Measurements from ENCODE around the gene COBLL1.
"Not testable (repeated sequence)": the region's sequence is repeated elsewhere in the genome, so short reads cannot be mapped to it uniquely, and the experiment has no call there.

Gene COBLL1

GRCh38 chr2:164752956-164753355 lies 88.7 kb downstream of the COBLL1 start:
- DNase-seq: no peak

DNA sequence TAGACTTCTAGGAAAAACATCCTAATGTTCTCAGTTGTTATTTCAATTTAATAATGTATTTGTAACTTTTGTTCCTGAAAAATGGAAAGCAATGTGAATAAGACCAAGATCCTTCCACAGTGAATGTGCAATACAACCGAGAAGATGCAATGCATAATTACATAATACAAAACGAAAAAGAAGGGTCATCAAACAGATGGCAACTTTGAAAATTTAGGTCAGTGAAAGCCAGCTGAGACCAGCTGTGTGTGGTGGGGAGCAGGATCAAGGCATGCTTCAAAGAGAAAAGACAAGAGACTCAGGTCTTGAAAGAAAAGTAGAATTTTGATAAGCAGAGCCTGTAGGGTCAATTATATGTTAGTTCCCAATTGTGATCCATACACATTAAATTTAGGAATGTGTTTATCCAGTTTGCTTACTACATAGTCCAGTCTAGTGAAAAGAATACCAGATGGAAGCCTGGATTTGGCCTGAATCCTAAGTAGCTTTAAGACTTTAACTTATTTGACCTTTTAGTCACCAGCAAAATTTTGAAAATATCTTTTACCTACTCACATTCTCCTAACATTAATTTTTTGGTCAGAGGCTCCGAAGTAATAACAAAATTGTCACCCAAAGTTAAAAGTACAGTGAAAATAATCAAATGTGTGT lies 93.7 kb downstream of the COBLL1 start:
- DNase-seq: peak; percentile 68

GRCh38 chr2:164747140-164747539 lies 94.5 kb downstream of the COBLL1 start:
- no peak for DNase-seq

- no peak for DNase-seq
These were observed 94.9 kb downstream of the COBLL1 start for GRCh38 chr2:164746713-164747112.

GRCh38 chr2:164745012-164745797 lies 96.4 kb downstream of the COBLL1 start:
- no peak for DNase-seq

DNA sequence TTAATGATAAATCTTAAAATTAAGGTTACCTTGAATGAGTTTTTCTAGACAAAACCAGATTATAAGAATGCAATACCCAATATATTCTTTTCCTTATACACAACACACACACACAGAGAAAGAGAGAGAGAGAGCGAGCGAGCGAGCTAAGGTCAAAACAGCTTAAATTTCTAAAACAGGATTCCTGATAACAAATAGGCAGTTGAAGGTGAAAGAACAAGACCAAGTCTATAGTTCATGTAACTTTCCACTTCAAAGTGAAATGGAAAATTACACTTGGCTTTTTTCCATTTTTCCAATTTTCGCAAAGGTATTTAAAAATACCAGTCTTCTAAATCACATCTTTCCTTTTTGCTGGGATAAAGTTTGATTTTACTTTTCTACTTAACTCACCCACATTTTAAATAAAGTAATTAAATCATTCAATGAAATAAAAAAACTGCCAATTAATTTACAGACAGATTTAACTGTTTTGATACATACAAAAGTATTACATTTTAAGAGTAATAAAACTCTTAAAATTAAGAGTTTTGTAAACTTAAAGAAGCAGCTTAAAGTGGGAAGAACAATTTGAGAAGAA lies 98.8 kb downstream of the COBLL1 start:
- DNase-seq: no peak

DNA sequence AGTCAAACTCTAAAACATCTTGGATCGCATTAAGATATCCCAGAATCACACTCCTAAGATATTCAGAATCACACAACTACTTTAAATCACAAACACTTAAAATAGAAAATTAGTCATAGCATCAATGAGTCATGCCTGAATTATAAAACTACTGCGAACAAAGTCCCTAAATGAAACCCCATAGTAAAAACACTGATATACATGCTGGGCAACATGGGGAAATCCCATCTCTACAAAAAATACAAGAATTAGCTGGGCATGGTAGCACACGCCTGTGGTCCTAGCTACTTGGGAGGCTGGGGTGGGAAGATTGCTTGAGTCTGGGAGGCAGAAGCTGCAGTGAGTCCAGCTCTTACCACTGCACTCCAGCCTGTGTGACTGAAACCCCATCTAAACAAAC lies 101.7 kb downstream of the COBLL1 start:
- DNase-seq: no peak

DNA sequence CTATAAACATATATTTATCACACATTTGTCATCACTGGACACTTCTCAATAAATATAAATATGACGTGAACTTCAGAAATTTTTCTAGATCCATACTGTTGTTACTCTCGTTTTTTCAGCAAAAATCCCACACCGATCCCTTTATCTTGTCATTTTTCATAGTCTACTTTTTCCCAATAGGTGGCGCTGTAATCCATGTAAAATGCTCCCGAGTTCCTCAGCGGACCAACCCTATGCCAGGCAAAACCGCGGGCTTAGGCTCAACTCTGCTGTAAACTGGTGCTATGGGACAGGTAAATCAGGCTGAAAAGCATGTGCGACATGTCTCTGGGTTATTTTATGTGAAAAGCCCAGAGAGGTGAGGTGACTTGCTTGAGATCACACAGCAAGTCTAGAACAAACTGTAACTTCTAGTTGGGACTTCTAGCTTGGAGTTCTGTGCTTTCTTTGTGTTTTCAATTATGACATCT lies 104.0 kb downstream of the COBLL1 start:
- peak; percentile 51 for DNase-seq

DNA sequence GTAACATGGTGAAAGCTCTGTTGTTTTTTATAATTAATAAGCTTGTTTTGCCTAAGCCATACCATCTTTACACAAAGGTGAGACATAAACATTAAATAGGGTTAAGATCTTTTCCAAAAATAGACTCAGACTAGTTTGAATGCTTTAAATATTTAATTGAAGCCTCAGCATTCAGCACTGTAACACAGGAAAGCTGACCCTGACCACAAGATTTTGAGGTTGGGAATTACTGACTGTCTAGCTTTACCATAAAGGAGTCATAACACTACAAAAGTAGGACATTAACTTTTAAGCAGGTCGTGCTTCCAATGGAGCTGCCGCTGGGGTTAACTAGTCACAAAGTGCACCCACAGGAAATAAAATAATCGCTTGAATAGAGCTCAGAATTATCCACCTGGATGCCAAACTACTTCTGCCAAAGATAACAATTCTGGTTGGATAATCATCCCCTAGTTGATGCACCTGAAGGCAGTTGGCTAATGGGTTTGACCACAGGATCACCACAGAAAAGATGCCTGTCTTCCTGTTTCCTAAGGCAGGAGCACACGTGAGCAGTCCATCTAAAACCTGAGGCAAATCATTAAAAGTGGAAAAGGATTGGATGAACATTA lies 106.2 kb downstream of the COBLL1 start:
- DNase-seq: no peak

GRCh38 chr2:164734196-164734595 lies 107.4 kb downstream of the COBLL1 start:
- DNase-seq: no peak

GRCh38 chr2:164725542-164725941 lies 116.1 kb downstream of the COBLL1 start:
- DNase-seq: no peak

- no peak for DNase-seq
These were observed 118.8 kb downstream of the COBLL1 start for GRCh38 chr2:164722616-164723338.

DNA sequence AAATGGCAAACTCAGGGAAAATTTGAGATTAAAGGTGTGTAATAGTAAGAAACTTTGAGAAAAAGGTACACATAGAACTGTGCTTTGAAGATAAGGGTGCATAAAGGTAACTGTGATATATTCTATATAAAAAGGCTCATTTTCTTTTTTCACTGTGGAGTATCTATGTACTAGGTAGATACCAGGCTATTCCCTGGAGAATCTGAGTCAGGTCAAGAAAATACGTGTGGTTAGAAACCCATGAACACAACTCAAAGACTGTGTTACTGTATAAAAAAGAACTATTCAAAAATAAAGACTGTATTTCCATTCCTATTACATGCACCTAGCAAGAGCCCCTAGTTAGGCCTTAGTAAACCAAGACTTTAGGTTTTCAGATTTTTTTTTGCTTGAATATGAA lies 120.2 kb downstream of the COBLL1 start:
- DNase-seq: no peak

DNA sequence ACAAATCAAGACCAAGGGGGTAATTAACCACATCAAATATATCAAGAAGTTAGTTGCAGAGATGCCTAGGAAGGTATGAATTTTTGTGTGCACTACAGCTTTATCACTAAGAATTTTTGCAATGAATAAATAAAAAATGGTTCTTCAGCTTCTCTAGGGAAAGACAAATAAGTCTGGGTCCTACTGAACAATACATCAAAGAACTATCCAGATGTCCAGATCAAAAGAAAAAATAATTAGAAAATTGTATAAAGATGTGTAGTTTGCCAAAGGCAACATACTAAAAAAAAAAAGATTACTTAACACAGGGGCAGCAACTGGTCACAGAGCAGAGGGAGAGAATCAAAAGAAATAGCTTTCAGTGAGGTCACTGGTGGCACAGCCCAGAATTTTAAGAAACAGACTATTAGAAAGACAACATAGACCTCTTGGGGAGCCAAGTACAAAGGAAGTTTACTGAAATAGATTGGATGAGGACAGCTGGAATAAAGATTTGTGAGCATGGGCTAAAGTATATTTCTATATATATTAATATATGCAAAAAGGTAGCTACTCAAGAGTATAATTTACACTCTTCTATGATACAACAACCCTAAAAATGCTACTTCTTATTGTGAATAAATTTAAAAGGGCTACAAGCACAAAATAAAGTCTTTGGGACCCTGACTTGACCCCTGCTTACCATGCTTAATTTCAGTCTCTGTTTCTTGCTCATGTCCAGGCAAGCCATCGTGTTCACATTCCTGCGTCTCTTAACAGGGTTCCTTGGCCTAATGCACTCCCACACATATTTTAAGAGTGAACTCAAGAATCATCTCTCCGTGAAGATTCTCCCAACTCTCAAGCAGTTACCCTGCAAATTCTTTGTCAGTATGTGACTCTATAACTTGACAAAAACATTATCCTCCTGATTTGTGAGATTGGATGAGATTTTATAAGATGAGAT lies 121.4 kb downstream of the COBLL1 start:
- DNase-seq: no peak

DNA sequence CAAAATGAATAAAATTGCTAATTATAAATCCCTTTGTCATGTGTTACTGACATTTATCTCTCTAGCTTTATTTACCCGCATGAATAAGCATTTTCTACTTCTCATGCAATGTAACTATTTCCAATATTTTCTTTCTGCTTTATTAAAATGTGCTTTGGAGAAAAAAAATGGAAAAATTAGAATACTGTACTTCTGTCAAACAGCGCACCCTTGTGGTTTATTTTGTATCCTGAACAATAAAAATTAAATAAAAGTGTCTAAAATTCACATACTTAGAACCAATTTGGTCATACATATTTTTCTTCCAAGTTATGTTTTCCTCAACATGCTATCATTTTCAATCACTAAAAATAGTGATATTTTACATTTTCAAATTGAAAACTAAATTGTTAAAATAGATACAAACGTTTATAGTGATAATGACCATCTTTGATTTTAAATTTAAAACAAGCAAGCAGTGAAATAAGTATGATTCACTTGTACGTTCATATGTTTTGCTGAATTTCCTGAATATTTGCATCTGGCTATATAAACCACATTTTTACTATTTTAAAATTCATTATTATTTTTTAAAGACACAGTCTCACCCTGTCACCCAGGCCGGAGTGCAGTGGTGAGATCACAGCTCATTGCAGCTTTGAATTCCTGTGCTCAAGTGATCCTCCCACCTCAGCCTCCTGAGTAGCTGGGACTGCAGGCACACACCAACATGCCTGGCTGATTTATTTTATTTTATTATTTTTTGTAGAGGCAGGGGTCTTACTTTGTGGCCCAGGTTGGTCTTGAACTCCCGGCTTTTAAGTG lies 124.4 kb downstream of the COBLL1 start:
- DNase-seq: no peak

DNA sequence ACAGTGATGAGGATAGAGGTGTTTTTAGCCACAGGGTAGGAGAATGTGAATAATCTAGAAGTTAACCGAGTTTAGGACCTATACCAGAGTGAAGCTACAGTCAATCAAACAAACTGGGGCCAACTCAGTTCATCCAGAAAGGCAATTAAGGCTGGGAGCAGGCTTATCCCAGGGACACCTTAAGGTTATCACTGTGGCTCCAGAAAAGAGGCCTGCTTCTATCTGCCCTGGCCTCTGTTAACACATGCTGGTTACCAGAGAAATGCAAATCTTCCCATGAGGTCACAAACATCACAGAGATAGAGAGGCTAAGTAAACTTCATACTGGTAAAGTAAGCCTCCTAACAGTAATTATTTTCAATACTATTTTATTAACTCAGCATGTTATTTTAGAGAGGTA lies 127.2 kb downstream of the COBLL1 start:
- no peak for DNase-seq

- no peak for DNase-seq
These were observed 129.9 kb downstream of the COBLL1 start for GRCh38 chr2:164711766-164712138.

GRCh38 chr2:164710837-164711765 lies 130.5 kb downstream of the COBLL1 start:
- DNase-seq: no peak

DNA sequence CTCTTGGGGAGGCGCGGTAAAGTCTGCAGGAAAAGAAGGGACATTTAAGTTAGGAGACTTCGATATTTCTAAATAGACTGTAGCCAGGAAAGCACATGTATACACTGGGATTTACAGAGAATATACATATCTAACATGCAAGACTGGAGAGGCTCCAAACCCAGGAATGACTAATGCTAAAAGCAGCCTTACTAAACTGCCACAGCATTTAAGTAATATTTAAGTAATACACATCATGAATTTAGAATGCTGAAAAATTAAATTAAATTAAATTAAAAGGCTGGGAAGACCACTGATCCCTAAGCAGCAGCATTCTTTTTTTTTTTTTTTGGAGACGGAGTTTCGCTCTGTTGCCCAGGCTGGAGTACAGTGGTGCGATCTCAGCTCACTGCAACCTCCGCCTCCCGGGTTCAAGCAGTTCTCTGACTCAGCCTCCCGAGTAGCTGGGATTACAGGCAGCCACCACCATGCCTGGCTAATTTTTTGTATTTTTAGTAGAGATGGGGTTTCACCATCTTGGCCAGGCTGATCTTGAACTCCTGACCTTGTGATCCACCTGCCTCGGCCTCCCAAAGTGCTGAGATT lies 131.3 kb downstream of the COBLL1 start:
- not testable (repeated sequence) for DNase-seq
